ENCODE data around the gene PACRG. TPM values are rescaled to one million over a fixed set of nuclear protein-coding genes. Genes with fewer than 3 reads are reported as not detected.

The PACRG gene
- total and polyA plus RNA-seq, 8 donors, result 1.8 to 28.6 (median 3.2) TPM; not detected in 2

DNA sequence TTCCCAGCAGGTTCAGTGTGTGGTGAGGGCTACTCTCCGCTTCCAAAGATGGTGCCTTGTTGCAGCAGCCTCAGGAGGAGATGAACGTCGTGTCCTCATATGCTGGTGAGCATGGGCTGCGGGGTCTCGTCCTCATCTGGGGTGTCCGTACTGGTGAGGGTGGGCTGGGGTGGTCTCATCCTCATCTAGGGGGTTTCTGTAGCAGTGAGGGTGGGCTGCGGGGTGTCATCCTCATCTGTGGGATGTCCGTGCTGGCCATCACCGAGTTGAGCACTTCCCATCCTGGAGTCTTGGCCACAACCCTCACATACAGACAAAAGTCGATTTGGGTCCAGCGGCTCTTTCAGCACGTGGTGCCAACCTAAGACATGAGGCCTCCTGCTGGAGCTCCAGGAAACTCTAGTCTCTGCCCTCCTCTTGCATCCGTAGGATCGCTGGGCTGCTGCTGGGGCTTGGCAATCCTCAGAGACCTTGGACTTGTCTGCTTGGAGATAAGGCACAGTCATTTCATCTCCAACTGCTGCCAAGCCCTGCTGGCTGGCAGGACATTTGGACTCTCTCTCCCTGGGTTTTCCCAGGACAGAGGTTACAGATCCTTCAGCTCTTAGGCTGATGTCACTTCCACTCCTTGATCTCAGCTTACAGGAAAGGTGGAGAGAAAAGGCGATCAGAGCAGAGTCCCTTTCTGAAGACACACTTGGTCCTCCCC is 160.4 kb downstream of the PACRG start:
- Histone ChIP-seq H3K4me1 (no peaks in the 10 kb centered on the region), H3K27ac (no peak overlapping the region), H3K36me3 (no peaks in the 10 kb centered on the region), H3K4me3 (no peak overlapping the region), H3K27me3 (no peaks in the 10 kb centered on the region), H3K9me3 (no peaks in the 10 kb centered on the region)
- no peak for TF ChIP-seq POLR2A (IDR thresholded peaks at IDR 0.05)
- no peak for TF ChIP-seq EP300 (IDR thresholded peaks at IDR 0.05)
- no peak for TF ChIP-seq POLR2AphosphoS5 (IDR thresholded peaks at IDR 0.05)
- TF ChIP-seq, protein P1, sequence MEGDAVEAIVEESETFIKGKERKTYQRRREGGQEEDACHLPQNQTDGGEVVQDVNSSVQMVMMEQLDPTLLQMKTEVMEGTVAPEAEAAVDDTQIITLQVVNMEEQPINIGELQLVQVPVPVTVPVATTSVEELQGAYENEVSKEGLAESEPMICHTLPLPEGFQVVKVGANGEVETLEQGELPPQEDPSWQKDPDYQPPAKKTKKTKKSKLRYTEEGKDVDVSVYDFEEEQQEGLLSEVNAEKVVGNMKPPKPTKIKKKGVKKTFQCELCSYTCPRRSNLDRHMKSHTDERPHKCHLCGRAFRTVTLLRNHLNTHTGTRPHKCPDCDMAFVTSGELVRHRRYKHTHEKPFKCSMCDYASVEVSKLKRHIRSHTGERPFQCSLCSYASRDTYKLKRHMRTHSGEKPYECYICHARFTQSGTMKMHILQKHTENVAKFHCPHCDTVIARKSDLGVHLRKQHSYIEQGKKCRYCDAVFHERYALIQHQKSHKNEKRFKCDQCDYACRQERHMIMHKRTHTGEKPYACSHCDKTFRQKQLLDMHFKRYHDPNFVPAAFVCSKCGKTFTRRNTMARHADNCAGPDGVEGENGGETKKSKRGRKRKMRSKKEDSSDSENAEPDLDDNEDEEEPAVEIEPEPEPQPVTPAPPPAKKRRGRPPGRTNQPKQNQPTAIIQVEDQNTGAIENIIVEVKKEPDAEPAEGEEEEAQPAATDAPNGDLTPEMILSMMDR (IDR thresholded peaks at IDR 0.05), result no peak
- no peak for DNase-seq
- 78 to 91% (median 83%) methylated on average over 8 to 15 of the region's 15 CpGs for WGBS, 5 donors
- intact Hi-C loops (cut with DNase I; ENCODE audit: low total_unique reads), result no loop called here

DNA sequence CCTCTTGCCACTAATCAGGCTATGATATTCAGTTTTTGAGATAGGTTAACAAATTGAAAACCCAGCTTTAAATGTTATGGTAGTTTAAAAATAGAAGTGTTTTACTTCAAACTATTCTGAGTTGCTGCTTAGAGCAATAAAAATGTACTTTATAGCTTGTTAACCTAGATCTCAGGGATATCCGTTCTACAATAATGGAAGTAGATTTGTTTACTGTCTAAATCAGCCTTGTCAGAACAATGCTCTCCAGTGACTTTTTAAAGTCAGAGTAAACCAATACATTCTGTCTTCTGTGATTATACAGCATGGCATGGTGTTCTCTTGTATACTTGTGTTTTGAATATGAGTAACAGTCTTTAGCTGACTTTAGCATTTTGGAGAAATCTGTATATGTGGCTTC is 161.5 kb downstream of the PACRG start:
- H3K36me3 ChIP-seq, result no peaks in the 10 kb centered on the region
- 41 to 59% (median 44%) methylated on average over 1 of the region's 1 CpG for WGBS, 5 donors
- no peak overlapping the region for H3K4me3 ChIP-seq
- TF ChIP-seq POLR2A (IDR thresholded peaks at IDR 0.05) (no peak), EP300 (IDR thresholded peaks at IDR 0.05) (no peak), POLR2AphosphoS5 (IDR thresholded peaks at IDR 0.05) (no peak)
- TF ChIP-seq, protein P1 (IDR thresholded peaks at IDR 0.05), result no peak
- H3K9me3 ChIP-seq, result no peaks in the 10 kb centered on the region
- intact Hi-C loops (cut with DNase I; ENCODE audit: low total_unique reads), result no loop called here
- H3K4me1 ChIP-seq, result no peaks in the 10 kb centered on the region
- H3K27me3 ChIP-seq, result no peaks in the 10 kb centered on the region
- no peak for DNase-seq
- H3K27ac ChIP-seq, result no peak overlapping the region

DNA sequence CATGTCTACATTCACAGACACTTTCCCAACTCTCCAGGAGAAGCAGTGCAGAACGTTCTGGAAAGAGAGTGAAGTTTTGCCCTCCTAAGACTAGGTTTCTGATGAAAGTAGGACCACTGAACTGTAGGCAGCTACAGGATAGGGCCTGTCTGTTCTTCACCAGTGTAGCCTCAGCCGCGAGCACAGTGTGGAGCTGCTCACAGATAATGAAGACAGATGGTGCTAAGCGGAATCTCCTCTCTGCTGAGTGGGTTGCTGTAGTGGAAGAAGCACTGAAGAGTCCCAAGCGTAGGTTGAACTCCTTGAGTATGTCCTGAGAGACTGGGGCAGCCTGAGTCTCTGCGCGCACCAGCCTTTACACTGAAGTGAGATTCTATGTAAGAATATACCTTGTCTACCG is 170.2 kb downstream of the PACRG start:
- whole genome bisulfite sequencing, 5 donors, result 86 to 92% (median 88%) methylated on average over 7 to 8 of the region's 8 CpGs
- no peak for DNase-seq
- no peaks in the 10 kb centered on the region for H3K4me1 ChIP-seq
- H3K9me3 ChIP-seq, result no peaks in the 10 kb centered on the region
- H3K27ac ChIP-seq, result no peak overlapping the region
- no peaks in the 10 kb centered on the region for H3K36me3 ChIP-seq
- no peak overlapping the region for H3K4me3 ChIP-seq
- no peak for TF ChIP-seq POLR2AphosphoS5 (IDR thresholded peaks at IDR 0.05)
- TF ChIP-seq, protein P1 (IDR thresholded peaks at IDR 0.05), result no peak
- TF ChIP-seq EP300 (IDR thresholded peaks at IDR 0.05), result no peak
- no peak for TF ChIP-seq POLR2A (IDR thresholded peaks at IDR 0.05)
- no peaks in the 10 kb centered on the region for H3K27me3 ChIP-seq
- intact Hi-C loops (cut with DNase I; ENCODE audit: low total_unique reads), result no loop called here

DNA sequence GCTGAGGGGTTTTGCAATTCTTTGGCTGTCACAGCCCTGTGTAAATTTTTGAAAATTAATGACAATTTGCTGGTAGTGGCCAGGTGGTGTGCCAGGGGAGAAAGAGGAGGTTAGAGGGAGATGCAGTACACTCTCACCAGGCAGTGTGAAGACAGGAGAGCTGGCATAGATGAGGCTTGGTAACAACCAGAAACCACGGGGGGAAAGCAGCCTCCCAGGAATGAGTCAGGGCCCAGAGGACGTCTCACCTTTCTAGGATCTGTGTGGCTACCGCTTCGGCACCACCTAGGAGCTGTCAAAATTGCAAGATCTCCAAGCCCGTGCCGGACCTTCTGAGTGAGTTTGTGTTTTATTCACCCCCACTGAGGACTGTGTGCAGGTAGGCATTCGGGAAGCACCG is 171.4 kb downstream of the PACRG start:
- H3K27ac ChIP-seq, result no peak overlapping the region
- H3K36me3 ChIP-seq, result no peaks in the 10 kb centered on the region
- no peaks in the 10 kb centered on the region for H3K27me3 ChIP-seq
- H3K4me3 ChIP-seq, result no peak overlapping the region
- no peak for DNase-seq
- intact Hi-C loops (cut with DNase I; ENCODE audit: low total_unique reads), result no loop called here
- H3K4me1 ChIP-seq, result no peaks in the 10 kb centered on the region
- TF ChIP-seq POLR2AphosphoS5 (IDR thresholded peaks at IDR 0.05) (no peak), EP300 (IDR thresholded peaks at IDR 0.05) (no peak), POLR2A (IDR thresholded peaks at IDR 0.05) (no peak)
- TF ChIP-seq, protein P1 (IDR thresholded peaks at IDR 0.05), result no peak
- H3K9me3 ChIP-seq, result peaks cover 0 to 3% (median 0%) of the 10 kb centered on the region in 4 donors
- 66 to 80% (median 71%) methylated on average over 8 of the region's 8 CpGs for WGBS, 5 donors

Data from stomach (tissue), 9 donors.